ENCODE measurements around the gene PERCC1. TPM values are rescaled to one million over a fixed set of nuclear protein-coding genes. Genes with fewer than 3 reads are reported as not detected.

Gene PERCC1
- total RNA-seq, 4 donors from 2014 or later: 1.3 TPM; not detected in 3

GRCh38 chr16:1455190-1456171, 24.6 kb downstream of the PERCC1 start:
- H3K4me1 ChIP-seq: no peaks in the 10 kb centered on the region
- 96% methylated on average over 23 of the region's 41 CpGs for WGBS
- no peak overlapping the region for H3K27ac ChIP-seq
- no peak overlapping the region for H3K4me3 ChIP-seq
- no peak for DNase-seq (ENCODE audit: low spot score in 2 of 2)
- H3K9me3 ChIP-seq: no peaks in the 10 kb centered on the region
- H3K36me3 ChIP-seq: peaks cover 93% of the 10 kb centered on the region
- no peak for TF ChIP-seq POLR2AphosphoS5 (IDR thresholded peaks at IDR 0.05)
- no peak for TF ChIP-seq EP300 (IDR thresholded peaks at IDR 0.05)
- TF ChIP-seq POLR2A (IDR thresholded peaks at IDR 0.05): no peak
- TF ChIP-seq CTCF (IDR thresholded peaks at IDR 0.05): no peak
- no peaks in the 10 kb centered on the region for H3K27me3 ChIP-seq

- Histone ChIP-seq H3K4me3 (no peak overlapping the region), H3K9me3 (no peaks in the 10 kb centered on the region), H3K27ac (no peak overlapping the region), H3K36me3 (peaks cover 93% of the 10 kb centered on the region), H3K27me3 (no peaks in the 10 kb centered on the region), H3K4me1 (no peaks in the 10 kb centered on the region)
- TF ChIP-seq CTCF (IDR thresholded peaks at IDR 0.05) (no peak), POLR2AphosphoS5 (IDR thresholded peaks at IDR 0.05) (no peak), POLR2A (IDR thresholded peaks at IDR 0.05) (no peak), EP300 (IDR thresholded peaks at IDR 0.05) (no peak)
- WGBS: 88% methylated on average over 16 of the region's 16 CpGs
- no peak for DNase-seq (ENCODE audit: low spot score in 2 of 2)
These were observed 26.1 kb downstream of the PERCC1 start for GRCh38 chr16:1456951-1457350.

GRCh38 chr16:1457489-1458245, 26.8 kb downstream of the PERCC1 start:
- H3K9me3 ChIP-seq: no peaks in the 10 kb centered on the region
- no peaks in the 10 kb centered on the region for H3K27me3 ChIP-seq
- TF ChIP-seq EP300 (IDR thresholded peaks at IDR 0.05) (no peak), POLR2AphosphoS5 (IDR thresholded peaks at IDR 0.05) (no peak), POLR2A (IDR thresholded peaks at IDR 0.05) (no peak), CTCF (IDR thresholded peaks at IDR 0.05) (no peak)
- no peak for DNase-seq (ENCODE audit: low spot score in 2 of 2)
- H3K27ac ChIP-seq: no peak overlapping the region
- 90% methylated on average over 39 of the region's 42 CpGs for WGBS
- peaks cover 87% of the 10 kb centered on the region for H3K36me3 ChIP-seq
- H3K4me1 ChIP-seq: no peaks in the 10 kb centered on the region
- no peak overlapping the region for H3K4me3 ChIP-seq

- Histone ChIP-seq H3K27me3 (no peaks in the 10 kb centered on the region), H3K36me3 (peaks cover 79% of the 10 kb centered on the region), H3K27ac (no peak overlapping the region), H3K9me3 (no peaks in the 10 kb centered on the region), H3K4me3 (no peak overlapping the region), H3K4me1 (no peaks in the 10 kb centered on the region)
- WGBS: 90% methylated on average over 8 of the region's 26 CpGs
- no peak for DNase-seq (ENCODE audit: low spot score in 2 of 2)
- no peak for TF ChIP-seq EP300 (IDR thresholded peaks at IDR 0.05)
- TF ChIP-seq POLR2A (IDR thresholded peaks at IDR 0.05): no peak
These were observed 27.6 kb downstream of the PERCC1 start for GRCh38 chr16:1458336-1458976.

GRCh38 chr16:1458977-1459341, 28.1 kb downstream of the PERCC1 start:
- TF ChIP-seq POLR2AphosphoS5 (IDR thresholded peaks at IDR 0.05): no peak
- TF ChIP-seq POLR2A (IDR thresholded peaks at IDR 0.05): no peak
- no peak for TF ChIP-seq CTCF (IDR thresholded peaks at IDR 0.05)
- TF ChIP-seq EP300 (IDR thresholded peaks at IDR 0.05): no peak
- Histone ChIP-seq H3K36me3 (peaks cover 74% of the 10 kb centered on the region), H3K27ac (no peak overlapping the region), H3K27me3 (no peaks in the 10 kb centered on the region), H3K9me3 (no peaks in the 10 kb centered on the region), H3K4me3 (no peak overlapping the region), H3K4me1 (no peaks in the 10 kb centered on the region)
- no peak for DNase-seq (ENCODE audit: low spot score in 2 of 2)
- 88% methylated on average over 3 of the region's 14 CpGs for WGBS

Measured in suprapubic skin (tissue), 4 donors.